MM.1S (cell line): Measurements from ENCODE around the gene PLD4.

Source experiments
- DNase-seq: peaks from one replicate; pipeline ENCODE4 v3.0.0-alpha.2; 2015
- H2AFZ ChIP-seq: fragments of 300-600 bp; sonication (generic); 2 replicates; pipeline ENCODE4 v1.6.0; 2016; ENCODE audit warnings: antibody characterized with exemption, low read length
- H3F3A ChIP-seq: fragments of 300-600 bp; sonication (generic); 2 replicates; pipeline ENCODE4 v1.6.1; 2016; ENCODE audit warnings: mild to moderate bottlenecking, antibody characterized with exemption, low read length, moderate library complexity, mixed read lengths; ENCODE audit not compliant: insufficient read depth
- H3K27ac ChIP-seq: fragments of 300-600 bp; sonication (generic); 2 replicates; pipeline ENCODE4 v1.5.1; 2016; ENCODE audit warnings: mild to moderate bottlenecking, low read length
- H3K27me3 ChIP-seq: fragments of 300-600 bp; sonication (generic); replicated peaks from 2 replicates; pipeline ENCODE4 v1.6.0; 2016; ENCODE audit warnings: low read length; ENCODE audit not compliant: insufficient read depth
- H3K36me3 ChIP-seq: fragments of 300-600 bp; sonication (generic); replicated peaks from 2 replicates; pipeline ENCODE4 v1.6.1; 2016; ENCODE audit warnings: mild to moderate bottlenecking, low read length, mixed read lengths; ENCODE audit not compliant: insufficient read depth
- H3K4me1 ChIP-seq: fragments of 300-600 bp; sonication (generic); 2 replicates; pipeline ENCODE4 v1.6.1; 2016; ENCODE audit warnings: low read length, mixed read lengths
- H3K4me2 ChIP-seq: fragments of 300-600 bp; sonication (generic); 2 replicates; pipeline ENCODE4 v1.6.0; 2016; ENCODE audit warnings: low read depth, low read length
- H3K4me3 ChIP-seq: fragments of 300-600 bp; sonication (generic); 2 replicates; pipeline ENCODE4 v1.5.1; 2016; ENCODE audit warnings: low read length, mixed read lengths
- H3K79me2 ChIP-seq: fragments of 300-600 bp; sonication (generic); 2 replicates; pipeline ENCODE4 v1.6.1; 2016; ENCODE audit warnings: mixed run types, low read length, mixed read lengths
- H3K9ac ChIP-seq: fragments of 300-600 bp; sonication (generic); 2 replicates; pipeline ENCODE4 v1.6.1; 2016; ENCODE audit warnings: low read length, mixed read lengths
- H3K9me2 ChIP-seq: fragments of 300-600 bp; sonication (generic); replicated peaks from 2 replicates; pipeline ENCODE4 v1.6.1; 2016; ENCODE audit warnings: mild to moderate bottlenecking, low read length, mixed read lengths; ENCODE audit not compliant: insufficient read depth
- H3K9me3 ChIP-seq: fragments of 300-600 bp; sonication (generic); replicated peaks from 2 replicates; pipeline ENCODE4 v1.6.1; 2016; ENCODE audit warnings: mild to moderate bottlenecking, low read length, mixed read lengths; ENCODE audit not compliant: insufficient read depth
- H4K20me1 ChIP-seq: fragments of 300-600 bp; sonication (generic); 2 replicates; pipeline ENCODE4 v1.6.1; 2016; ENCODE audit warnings: mild to moderate bottlenecking, low read length, moderate library complexity, mixed read lengths; ENCODE audit not compliant: insufficient read depth
- EZH2 ChIP-seq: fragments of 300-600 bp; sonication (generic); optimal IDR thresholded peaks from 2 replicates; pipeline ENCODE3; 2017; ENCODE audit warnings: low read depth, mild to moderate bottlenecking, antibody characterized with exemption, low read length, mixed read lengths
- EZH2phosphoT487 ChIP-seq: fragments of 300-600 bp; sonication (generic); IDR thresholded peaks from 2 replicates; pipeline ENCODE4 v1.6.1; 2018; ENCODE audit warnings: antibody characterized with exemption, low read length
- TF ChIP-seq, protein P1 (sequence below): fragments of 300-600 bp; sonication (generic); IDR thresholded peaks from 2 replicates; pipeline ENCODE4 v1.5.1; 2016; ENCODE audit warnings: antibody characterized with exemption, low read length, mixed read lengths

The PLD4 gene

DNA sequence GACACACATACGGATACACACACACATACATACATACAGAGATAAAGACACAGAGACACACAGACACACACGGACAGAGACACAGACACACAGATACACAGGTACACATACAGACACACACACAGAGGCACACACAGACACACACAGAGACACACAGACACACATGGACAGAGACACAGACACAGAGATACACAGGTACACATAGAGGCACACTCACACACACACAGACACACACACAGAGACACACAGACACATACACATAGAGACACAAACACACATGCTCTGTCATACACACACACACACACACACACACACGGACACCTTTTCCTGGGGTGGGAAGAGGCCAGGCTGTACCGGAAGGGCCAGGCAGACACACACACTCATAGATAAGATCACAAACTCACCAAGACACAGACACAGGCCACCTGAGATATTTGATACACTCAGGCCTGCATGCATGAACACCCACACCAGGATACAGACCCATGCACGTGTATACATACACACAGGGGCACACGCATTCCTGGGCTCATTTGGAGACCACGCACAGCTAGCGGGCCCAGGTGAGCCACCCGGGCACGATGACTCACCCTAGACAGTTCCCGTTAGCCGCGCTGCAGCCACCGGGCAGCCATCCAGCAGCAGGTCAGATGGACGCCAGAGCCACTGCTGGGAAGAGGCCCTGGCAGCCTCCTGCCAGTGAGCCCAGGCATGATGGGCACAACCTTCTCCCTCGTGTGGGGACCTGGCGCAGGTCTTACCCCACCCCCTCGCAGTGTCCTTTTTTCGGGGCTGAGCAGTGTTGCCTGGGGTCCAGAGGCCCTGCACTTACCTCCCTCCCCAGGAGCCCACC, 55.3 kb downstream of the PLD4 start:
- no peaks in the 10 kb centered on the region for H3K36me3 ChIP-seq
- no peak overlapping the region for H3K9ac ChIP-seq
- no peaks in the 10 kb centered on the region for H3K79me2 ChIP-seq
- H3K27me3 ChIP-seq: peaks cover 8% of the 10 kb centered on the region; the same call in 1 of the 2 replicates
- TF ChIP-seq, protein P1, sequence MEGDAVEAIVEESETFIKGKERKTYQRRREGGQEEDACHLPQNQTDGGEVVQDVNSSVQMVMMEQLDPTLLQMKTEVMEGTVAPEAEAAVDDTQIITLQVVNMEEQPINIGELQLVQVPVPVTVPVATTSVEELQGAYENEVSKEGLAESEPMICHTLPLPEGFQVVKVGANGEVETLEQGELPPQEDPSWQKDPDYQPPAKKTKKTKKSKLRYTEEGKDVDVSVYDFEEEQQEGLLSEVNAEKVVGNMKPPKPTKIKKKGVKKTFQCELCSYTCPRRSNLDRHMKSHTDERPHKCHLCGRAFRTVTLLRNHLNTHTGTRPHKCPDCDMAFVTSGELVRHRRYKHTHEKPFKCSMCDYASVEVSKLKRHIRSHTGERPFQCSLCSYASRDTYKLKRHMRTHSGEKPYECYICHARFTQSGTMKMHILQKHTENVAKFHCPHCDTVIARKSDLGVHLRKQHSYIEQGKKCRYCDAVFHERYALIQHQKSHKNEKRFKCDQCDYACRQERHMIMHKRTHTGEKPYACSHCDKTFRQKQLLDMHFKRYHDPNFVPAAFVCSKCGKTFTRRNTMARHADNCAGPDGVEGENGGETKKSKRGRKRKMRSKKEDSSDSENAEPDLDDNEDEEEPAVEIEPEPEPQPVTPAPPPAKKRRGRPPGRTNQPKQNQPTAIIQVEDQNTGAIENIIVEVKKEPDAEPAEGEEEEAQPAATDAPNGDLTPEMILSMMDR: no peak
- no peak for TF ChIP-seq EZH2
- no peak for TF ChIP-seq EZH2phosphoT487
- H3K4me3 ChIP-seq: no peak overlapping the region
- no peak overlapping the region for H3K4me2 ChIP-seq
- H3K27ac ChIP-seq: no peak overlapping the region
- no peaks in the 10 kb centered on the region for H3K9me3 ChIP-seq
- no peaks in the 10 kb centered on the region for H3K4me1 ChIP-seq
- H2AFZ ChIP-seq: no peak overlapping the region
- no peaks in the 10 kb centered on the region for H3F3A ChIP-seq
- H3K9me2 ChIP-seq: no peaks in the 10 kb centered on the region
- DNase-seq: no peak
- H4K20me1 ChIP-seq: no peaks in the 10 kb centered on the region

- H3K4me3 ChIP-seq: no peak overlapping the region
- no peaks in the 10 kb centered on the region for H3K9me2 ChIP-seq
- H3K9me3 ChIP-seq: no peaks in the 10 kb centered on the region
- H4K20me1 ChIP-seq: no peaks in the 10 kb centered on the region
- H3K4me2 ChIP-seq: no peak overlapping the region
- H3K9ac ChIP-seq: no peak overlapping the region
- H3F3A ChIP-seq: no peaks in the 10 kb centered on the region
- H2AFZ ChIP-seq: no peak overlapping the region
- no peak overlapping the region for H3K27ac ChIP-seq
- peaks cover 8% of the 10 kb centered on the region; the same call in 1 of the 2 replicates for H3K27me3 ChIP-seq
- DNase-seq: no peak
- H3K79me2 ChIP-seq: no peaks in the 10 kb centered on the region
- no peaks in the 10 kb centered on the region for H3K4me1 ChIP-seq
- H3K36me3 ChIP-seq: no peaks in the 10 kb centered on the region
- TF ChIP-seq EZH2phosphoT487 (no peak), EZH2 (no peak)
- TF ChIP-seq, protein P1: no peak
Observed at GRCh38 chr14:104980611-104981531, 56.2 kb downstream of the PLD4 start.

- no peak overlapping the region for H3K9ac ChIP-seq
Observed at GRCh38 chr14:104981699-104982541, 57.2 kb downstream of the PLD4 start.

More at GRCh38 chr14:104981699-104982541, 57.2 kb downstream of the PLD4 start:
- Histone ChIP-seq H2AFZ (no peak overlapping the region), H3K36me3 (no peaks in the 10 kb centered on the region), H3K9me2 (no peaks in the 10 kb centered on the region), H3K9me3 (no peaks in the 10 kb centered on the region), H3K27me3 (peaks cover 16% of the 10 kb centered on the region), H3K4me1 (no peaks in the 10 kb centered on the region), H3K4me2 (no peak overlapping the region), H3K4me3 (no peak overlapping the region), H3K79me2 (no peaks in the 10 kb centered on the region), H3F3A (no peaks in the 10 kb centered on the region), H4K20me1 (no peaks in the 10 kb centered on the region), H3K27ac (no peak overlapping the region)
- no peak for DNase-seq
- TF ChIP-seq, protein P1: no peak
- TF ChIP-seq EZH2phosphoT487 (no peak), EZH2 (no peak)
